ENCODE results near the gene CCL20. TPM values are rescaled to one million over a fixed set of nuclear protein-coding genes. Genes with fewer than 3 reads are reported as not detected.

Gene CCL20
- total and polyA plus RNA-seq, 2 of the 13 experiments (the other 11 are each of a cell fraction or from before 2014, with no cell fraction given), result 223 to 903 TPM

GRCh38 chr2:227813562-227814353, at the start of gene CCL20 (continued):
- peak; percentile 95 for TF ChIP-seq ZNF609 (CRISPR knock-in tag; IDR thresholded peaks at IDR 0.05; ENCODE audit: borderline replicate concordance)
- TF ChIP-seq ZNF383 (CRISPR knock-in tag; IDR thresholded peaks at IDR 0.05; ENCODE audit: borderline replicate concordance), result no peak
- peak; percentile 93 for TF ChIP-seq PATZ1 (CRISPR knock-in tag; IDR thresholded peaks at IDR 0.05)
- no peak; the same call in 1 of the 2 replicates for TF ChIP-seq XBP1 (CRISPR knock-in tag; IDR thresholded peaks at IDR 0.05)
- TF ChIP-seq ZNF350 (CRISPR knock-in tag; IDR thresholded peaks at IDR 0.05; ENCODE audit: borderline replicate concordance, low read depth), result peak; percentile 90
- TF ChIP-seq PITX1 (CRISPR knock-in tag; IDR thresholded peaks at IDR 0.05), result peak; percentile 95; the same call in 1 of the 2 replicates
- TF ChIP-seq MEIS2 (CRISPR knock-in tag; IDR thresholded peaks at IDR 0.05), result peak; percentile 82
- TF ChIP-seq SKI (IDR thresholded peaks at IDR 0.05; ENCODE audit: partially characterized antibody), result peak; percentile 65
- TF ChIP-seq POLR2AphosphoS5 (IDR thresholded peaks at IDR 0.05; ENCODE audit: low read depth, low read length), result peak; percentile 99
- TF ChIP-seq NR2F6 (IDR thresholded peaks at IDR 0.05), result peak; percentile 95
- TF ChIP-seq NR2F6 (CRISPR knock-in tag; IDR thresholded peaks at IDR 0.05), result peak; percentile 90
- no peak for TF ChIP-seq CENPT (CRISPR knock-in tag; IDR thresholded peaks at IDR 0.05; ENCODE audit: low read depth)
- no peak; the same call in 1 of the 2 replicates for TF ChIP-seq ZNF510 (CRISPR knock-in tag; IDR thresholded peaks at IDR 0.05; ENCODE audit: low read depth)
- TF ChIP-seq JUNB (CRISPR knock-in tag; IDR thresholded peaks at IDR 0.05; ENCODE audit: borderline replicate concordance), result peak; percentile 10; the same call in 1 of the 2 replicates
- no peak for TF ChIP-seq HNRNPLL (IDR thresholded peaks at IDR 0.05; ENCODE audit: low read depth, low read length, poor library complexity, severe bottlenecking)
- no peak for TF ChIP-seq RBAK (CRISPR knock-in tag; IDR thresholded peaks at IDR 0.05)
- TF ChIP-seq CREBL2 (CRISPR knock-in tag; IDR thresholded peaks at IDR 0.05; ENCODE audit: borderline replicate concordance), result no peak
- no peak; the same call in 1 of the 2 replicates for TF ChIP-seq JDP2 (CRISPR knock-in tag; IDR thresholded peaks at IDR 0.05; ENCODE audit: borderline replicate concordance)
- no peak for TF ChIP-seq ZNF737 (CRISPR knock-in tag; IDR thresholded peaks at IDR 0.05; ENCODE audit: borderline replicate concordance)
- 0 out of 2 replicates have a peak, but pooled peaks have one; percentile 40 for TF ChIP-seq TSC22D2 (CRISPR knock-in tag; IDR thresholded peaks at IDR 0.05; ENCODE audit: borderline replicate concordance)
- TF ChIP-seq FIP1L1 (IDR thresholded peaks at IDR 0.05; ENCODE audit: borderline replicate concordance, insufficient read depth, low read depth, low read length), result 0 out of 2 replicates have a peak, but pooled peaks have one; percentile 79
- no peak for TF ChIP-seq RFX1 (IDR thresholded peaks at IDR 0.05)
- TF ChIP-seq ZNF547 (CRISPR knock-in tag; IDR thresholded peaks at IDR 0.05), result peak; percentile 57; the same call in 1 of the 2 replicates
- TF ChIP-seq ETV6 (CRISPR knock-in tag; conservative IDR thresholded peaks at IDR 0.05), result no peak; the same call in 1 of the 2 replicates
